OCI-LY1 (cell line): ENCODE measurements around the gene NUP188.

Source experiments
- EZH2 ChIP-seq: fragments of 200-600 bp; sonication (generic), shearing (Covaris generic); IDR thresholded peaks from 2 replicates; pipeline ENCODE4 v1.8.0; 2017; ENCODE audit warnings: borderline replicate concordance, mixed run types, mild to moderate bottlenecking, antibody characterized with exemption, low read length, moderate library complexity, mixed read lengths
- TF ChIP-seq, protein P1 (sequence below): fragments of 200-600 bp; sonication (generic), shearing (Covaris generic); IDR thresholded peaks from 2 replicates; pipeline ENCODE4 v1.5.1; 2017; ENCODE audit warnings: mild to moderate bottlenecking, antibody characterized with exemption, low read length, moderate library complexity, mixed read lengths

DNA sequence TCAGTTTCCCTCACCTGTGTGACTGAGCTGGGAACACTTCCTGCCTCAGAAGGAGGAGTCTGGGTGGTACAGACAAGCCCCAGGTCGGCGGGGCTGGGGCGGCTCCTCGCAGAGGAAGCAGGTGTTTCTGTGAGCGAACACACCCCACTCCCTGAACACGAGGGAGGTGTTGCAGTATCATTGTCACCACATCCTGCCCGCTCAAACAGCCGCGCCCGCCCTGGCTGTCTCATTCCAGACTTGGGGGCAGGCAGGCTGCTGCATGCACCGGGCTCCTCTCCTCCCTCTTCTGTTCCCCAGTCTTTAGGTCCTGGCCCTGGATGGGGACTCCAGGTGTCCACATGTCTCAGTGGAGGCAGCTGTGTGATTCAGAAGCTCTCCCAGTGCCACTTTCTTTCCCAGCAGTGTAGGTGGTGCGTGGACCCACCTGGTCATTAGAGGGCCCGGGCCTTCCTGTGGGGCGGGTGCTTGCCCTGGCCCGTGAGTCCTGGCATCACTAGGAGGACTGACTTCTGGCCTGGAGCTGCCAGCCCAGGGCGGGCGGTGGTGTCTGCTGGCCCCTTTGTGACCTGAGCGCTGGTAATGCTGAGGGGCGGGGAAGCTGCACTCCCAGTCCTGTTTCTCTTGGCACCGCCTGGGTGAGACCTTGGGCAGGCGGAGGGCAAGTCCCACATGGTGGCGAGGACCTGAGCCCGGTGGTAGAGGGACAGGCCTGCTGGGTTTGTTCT is 45.0 kb upstream of the NUP188 start:
- TF ChIP-seq, protein P1, sequence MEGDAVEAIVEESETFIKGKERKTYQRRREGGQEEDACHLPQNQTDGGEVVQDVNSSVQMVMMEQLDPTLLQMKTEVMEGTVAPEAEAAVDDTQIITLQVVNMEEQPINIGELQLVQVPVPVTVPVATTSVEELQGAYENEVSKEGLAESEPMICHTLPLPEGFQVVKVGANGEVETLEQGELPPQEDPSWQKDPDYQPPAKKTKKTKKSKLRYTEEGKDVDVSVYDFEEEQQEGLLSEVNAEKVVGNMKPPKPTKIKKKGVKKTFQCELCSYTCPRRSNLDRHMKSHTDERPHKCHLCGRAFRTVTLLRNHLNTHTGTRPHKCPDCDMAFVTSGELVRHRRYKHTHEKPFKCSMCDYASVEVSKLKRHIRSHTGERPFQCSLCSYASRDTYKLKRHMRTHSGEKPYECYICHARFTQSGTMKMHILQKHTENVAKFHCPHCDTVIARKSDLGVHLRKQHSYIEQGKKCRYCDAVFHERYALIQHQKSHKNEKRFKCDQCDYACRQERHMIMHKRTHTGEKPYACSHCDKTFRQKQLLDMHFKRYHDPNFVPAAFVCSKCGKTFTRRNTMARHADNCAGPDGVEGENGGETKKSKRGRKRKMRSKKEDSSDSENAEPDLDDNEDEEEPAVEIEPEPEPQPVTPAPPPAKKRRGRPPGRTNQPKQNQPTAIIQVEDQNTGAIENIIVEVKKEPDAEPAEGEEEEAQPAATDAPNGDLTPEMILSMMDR, result no peak
- TF ChIP-seq EZH2, result no peak
